MM.1S (cell line): ENCODE measurements around the gene ZDHHC8.

Source experiments
- EZH2 ChIP-seq: fragments of 300-600 bp; sonication (generic); optimal IDR thresholded peaks from 2 replicates; pipeline ENCODE3; 2017; ENCODE audit warnings: low read depth, mild to moderate bottlenecking, antibody characterized with exemption, low read length, mixed read lengths
- EZH2phosphoT487 ChIP-seq: fragments of 300-600 bp; sonication (generic); IDR thresholded peaks from 2 replicates; pipeline ENCODE4 v1.6.1; 2018; ENCODE audit warnings: antibody characterized with exemption, low read length
- TF ChIP-seq, protein P1 (sequence below): fragments of 300-600 bp; sonication (generic); IDR thresholded peaks from 2 replicates; pipeline ENCODE4 v1.5.1; 2016; ENCODE audit warnings: antibody characterized with exemption, low read length, mixed read lengths

DNA sequence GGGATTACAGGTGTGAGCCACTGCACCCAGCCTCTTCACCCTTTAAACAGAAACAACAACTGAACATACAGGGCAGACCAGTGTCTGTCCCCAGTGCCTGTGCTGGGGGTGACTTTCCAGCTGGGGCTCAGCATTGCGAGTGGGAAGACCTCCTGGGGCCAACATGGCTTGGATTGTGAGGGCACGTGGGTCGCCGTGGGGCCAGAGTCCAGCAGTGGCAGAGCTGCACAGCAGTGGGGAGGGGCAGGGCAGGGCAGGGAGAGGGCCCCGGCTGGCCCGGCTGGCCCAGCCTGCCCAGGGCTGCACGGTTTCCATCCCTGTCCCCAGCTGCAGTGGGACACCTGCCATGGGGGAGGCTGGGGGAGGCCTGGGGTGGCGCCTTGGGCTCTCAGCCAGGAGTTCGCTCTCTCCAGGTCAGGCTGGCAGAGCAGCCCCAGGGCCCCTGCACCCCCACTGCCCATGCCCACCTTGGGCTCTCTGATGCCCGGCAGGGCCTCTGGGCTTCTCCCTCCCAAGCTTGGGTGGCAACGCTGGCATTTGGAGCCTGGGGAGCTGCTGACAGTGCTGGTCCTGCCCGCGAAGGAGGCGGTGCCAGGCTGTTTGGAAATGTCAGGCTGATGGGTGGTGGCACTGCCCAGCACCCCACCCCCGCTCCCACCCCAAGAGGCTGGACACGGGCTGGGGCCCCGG, 49.7 kb downstream of the ZDHHC8 start:
- TF ChIP-seq, protein P1, sequence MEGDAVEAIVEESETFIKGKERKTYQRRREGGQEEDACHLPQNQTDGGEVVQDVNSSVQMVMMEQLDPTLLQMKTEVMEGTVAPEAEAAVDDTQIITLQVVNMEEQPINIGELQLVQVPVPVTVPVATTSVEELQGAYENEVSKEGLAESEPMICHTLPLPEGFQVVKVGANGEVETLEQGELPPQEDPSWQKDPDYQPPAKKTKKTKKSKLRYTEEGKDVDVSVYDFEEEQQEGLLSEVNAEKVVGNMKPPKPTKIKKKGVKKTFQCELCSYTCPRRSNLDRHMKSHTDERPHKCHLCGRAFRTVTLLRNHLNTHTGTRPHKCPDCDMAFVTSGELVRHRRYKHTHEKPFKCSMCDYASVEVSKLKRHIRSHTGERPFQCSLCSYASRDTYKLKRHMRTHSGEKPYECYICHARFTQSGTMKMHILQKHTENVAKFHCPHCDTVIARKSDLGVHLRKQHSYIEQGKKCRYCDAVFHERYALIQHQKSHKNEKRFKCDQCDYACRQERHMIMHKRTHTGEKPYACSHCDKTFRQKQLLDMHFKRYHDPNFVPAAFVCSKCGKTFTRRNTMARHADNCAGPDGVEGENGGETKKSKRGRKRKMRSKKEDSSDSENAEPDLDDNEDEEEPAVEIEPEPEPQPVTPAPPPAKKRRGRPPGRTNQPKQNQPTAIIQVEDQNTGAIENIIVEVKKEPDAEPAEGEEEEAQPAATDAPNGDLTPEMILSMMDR, result no peak
- TF ChIP-seq EZH2 (no peak), EZH2phosphoT487 (no peak)
